Upper lobe of left lung (tissue), 4 donors: ENCODE data around the gene OSBPL2.

Experiments
- CTCF ChIP-seq, 6 experiments: fragments of 450-650 bp in 4 of 6; fragments of 200-600 bp in 2 of 6; sonication (generic) in 2 of 6; IDR thresholded peaks; one replicate each; pipeline ENCODE4 v1.5.1; 2016 to 2019; ENCODE audit warnings: antibody characterized with exemption in 6 of 6
- POLR2A ChIP-seq, 4 donors: fragments of 450-650 bp; IDR thresholded peaks; one replicate each; pipeline ENCODE4 v1.5.1; 2016 to 2017; ENCODE audit warnings: antibody characterized with exemption in 4 of 4, mild to moderate bottlenecking in 2 of 4
- POLR2AphosphoS5 ChIP-seq, 2 donors: sonication (generic); formaldehyde crosslinking; IDR thresholded peaks; one replicate each; pipeline ENCODE4 v1.5.1; 2017; ENCODE audit warnings: antibody characterized with exemption in 2 of 2

DNA sequence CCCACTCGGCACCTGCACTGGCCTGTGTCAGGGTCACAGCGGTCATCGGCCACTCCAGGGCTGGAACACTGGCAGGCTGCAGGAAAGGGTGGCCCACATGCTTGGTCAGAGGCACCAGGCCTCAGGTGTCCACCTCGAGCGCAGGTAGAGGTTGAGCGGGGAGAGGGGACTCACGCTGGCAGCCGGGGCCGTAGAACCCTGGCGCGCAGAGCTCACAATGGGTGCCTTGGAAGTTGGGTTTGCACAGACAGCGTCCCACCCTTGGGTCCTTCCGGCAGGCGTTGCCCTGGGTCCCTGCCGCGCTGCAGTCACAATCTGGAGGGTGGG is 99.9 kb downstream of the OSBPL2 start:
- no peak for TF ChIP-seq POLR2A (IDR thresholded peaks at IDR 0.05)
- no peak for TF ChIP-seq CTCF (IDR thresholded peaks at IDR 0.05)
- no peak for TF ChIP-seq POLR2AphosphoS5 (IDR thresholded peaks at IDR 0.05)
